H9 (cell line): ENCODE data around the gene STYK1. TPM values are rescaled to one million over a fixed set of nuclear protein-coding genes. Genes with fewer than 3 reads are reported as not detected.

Source experiments
- DNase-seq: peaks from one replicate; pipeline ENCODE4 v3.0.0-alpha.2; 2017
- H2AFZ ChIP-seq: one replicate; pipeline ENCODE4 v1.6.1; 2013; ENCODE audit warnings: mild to moderate bottlenecking, low read length, control low read depth, moderate library complexity
- H2AK5ac ChIP-seq: 2 replicates; pipeline ENCODE4 v1.6.1; 2013; ENCODE audit warnings: low read length, control low read depth, mixed read lengths; ENCODE audit not compliant: insufficient read length
- H2BK120ac ChIP-seq: one replicate; pipeline ENCODE4 v1.6.1; 2013; ENCODE audit warnings: low read depth, mild to moderate bottlenecking, low read length, control low read depth, inconsistent platforms; ENCODE audit not compliant: poor library complexity, severe bottlenecking
- H2BK12ac ChIP-seq: 2 replicates; pipeline ENCODE4 v1.6.1; 2013; ENCODE audit warnings: low read length, control low read depth, mixed read lengths, low read depth; ENCODE audit not compliant: insufficient read length
- H2BK15ac ChIP-seq: 2 replicates; pipeline ENCODE4 v1.6.1; 2013; ENCODE audit warnings: low read depth, low read length, control low read depth
- H2BK20ac ChIP-seq: one replicate; pipeline ENCODE4 v1.6.1; 2013; ENCODE audit warnings: low read depth, mild to moderate bottlenecking, low read length, control low read depth, inconsistent platforms; ENCODE audit not compliant: poor library complexity, severe bottlenecking
- H2BK5ac ChIP-seq: 2 replicates; pipeline ENCODE4 v1.6.1; 2013; ENCODE audit warnings: low read length, control low read depth, mixed read lengths; ENCODE audit not compliant: insufficient read length
- H3K14ac ChIP-seq: 2 replicates; pipeline ENCODE4 v1.6.1; 2013; ENCODE audit warnings: low read length, control low read depth; ENCODE audit not compliant: insufficient read depth
- H3K18ac ChIP-seq: 2 replicates; pipeline ENCODE4 v1.6.1; 2013; ENCODE audit warnings: low read depth, mild to moderate bottlenecking, mixed read lengths, low read length, control low read depth; ENCODE audit not compliant: insufficient read length
- H3K23ac ChIP-seq: 2 replicates; pipeline ENCODE4 v1.6.1; 2013; ENCODE audit warnings: low read length, control low read depth, mixed read lengths, low read depth; ENCODE audit not compliant: insufficient read length
- H3K23me2 ChIP-seq: 2 replicates; pipeline ENCODE4 v1.6.1; 2013; ENCODE audit warnings: low read depth, mild to moderate bottlenecking, mixed read lengths, low read length, control low read depth; ENCODE audit not compliant: insufficient read length, poor library complexity, severe bottlenecking
- H3K27ac ChIP-seq: 2 replicates; pipeline ENCODE4 v1.5.1; 2013; ENCODE audit warnings: low read length, control low read depth, mixed read lengths, low read depth; ENCODE audit not compliant: insufficient read length
- H3K27me3 ChIP-seq: 2 replicates; pipeline ENCODE4 v1.6.1; 2013; ENCODE audit warnings: low read length, control low read depth, inconsistent platforms; ENCODE audit not compliant: insufficient read depth
- H3K4ac ChIP-seq: 2 replicates; pipeline ENCODE4 v1.6.1; 2013; ENCODE audit warnings: low read depth, mild to moderate bottlenecking, control low read depth, inconsistent platforms, low read length, moderate library complexity
- H3K4me1 ChIP-seq: 2 replicates; pipeline ENCODE4 v1.6.1; 2013; ENCODE audit warnings: low read length, control low read depth, inconsistent platforms; ENCODE audit not compliant: insufficient read depth
- H3K4me2 ChIP-seq: 2 replicates; pipeline ENCODE4 v1.6.1; 2013; ENCODE audit warnings: low read length, control low read depth, mixed read lengths; ENCODE audit not compliant: insufficient read length, insufficient read depth
- H3K56ac ChIP-seq: 2 replicates; pipeline ENCODE4 v1.6.1; 2013; ENCODE audit warnings: low read depth, mild to moderate bottlenecking, mixed read lengths, low read length, control low read depth; ENCODE audit not compliant: insufficient read length
- H3K79me1 ChIP-seq: 2 replicates; pipeline ENCODE4 v1.6.1; 2013; ENCODE audit warnings: low read depth, mild to moderate bottlenecking, moderate library complexity, low read length, control low read depth, inconsistent platforms; ENCODE audit not compliant: insufficient read depth, poor library complexity, severe bottlenecking
- H3K79me2 ChIP-seq: 2 replicates; pipeline ENCODE4 v1.6.1; 2013; ENCODE audit warnings: low read length, control low read depth, inconsistent platforms; ENCODE audit not compliant: insufficient read depth
- H3K9ac ChIP-seq: 2 replicates; pipeline ENCODE4 v1.6.1; 2013; ENCODE audit warnings: low read length, control low read depth, mixed read lengths; ENCODE audit not compliant: insufficient read length; ENCODE audit errors: extremely low read depth
- H3K9me3 ChIP-seq: one replicate; pipeline ENCODE4 v1.6.1; 2013; ENCODE audit warnings: low read depth, low read length, inconsistent platforms; ENCODE audit not compliant: control insufficient read depth
- H3T11ph ChIP-seq: one replicate; pipeline ENCODE4 v1.6.1; 2013; ENCODE audit warnings: mild to moderate bottlenecking, low read length, control low read depth, inconsistent platforms
- H4K20me1 ChIP-seq: one replicate; pipeline ENCODE4 v1.6.1; 2013; ENCODE audit not compliant: control insufficient read depth, insufficient read length, insufficient read depth
- H4K5ac ChIP-seq: 2 replicates; pipeline ENCODE4 v1.6.1; 2013; ENCODE audit warnings: low read depth, mild to moderate bottlenecking, mixed read lengths, low read length, control low read depth; ENCODE audit not compliant: insufficient read length
- H4K8ac ChIP-seq: replicated peaks from 2 replicates; pipeline ENCODE4 v1.6.1; 2013; ENCODE audit warnings: low read length, control low read depth, mixed read lengths, low read depth; ENCODE audit not compliant: insufficient read length
- H4K91ac ChIP-seq: 2 replicates; pipeline ENCODE4 v1.6.1; 2013; ENCODE audit warnings: low read depth, mild to moderate bottlenecking, moderate library complexity, mixed read lengths, low read length, control low read depth; ENCODE audit not compliant: insufficient read length
- H3K27ac Mint-ChIP-seq, 3 experiments: 2 replicates in 2 of 3; 3 replicates in 1 of 3; pipeline ENCODE4 v1.8.0; 2020 to 2021; ENCODE audit warnings: mixed read lengths in 3 of 3, mild to moderate bottlenecking in 1 of 3, moderate library complexity in 1 of 3
- H3K27me3 Mint-ChIP-seq: 2 replicates; pipeline ENCODE4 v1.8.0; 2021; ENCODE audit warnings: low read depth, mild to moderate bottlenecking, moderate library complexity, mixed read lengths
- H3K36me3 Mint-ChIP-seq, 3 experiments: 2 replicates in 2 of 3; 3 replicates in 1 of 3; pipeline ENCODE4 v1.8.0; 2020 to 2021; ENCODE audit warnings: low read depth in 3 of 3, mixed read lengths in 3 of 3; ENCODE audit not compliant: insufficient read depth in 1 of 3
- H3K4me1 Mint-ChIP-seq, 2 experiments: 2 replicates each; pipeline ENCODE4 v1.8.0; 2020; ENCODE audit warnings: mixed read lengths in 2 of 2
- H3K4me3 Mint-ChIP-seq, 2 experiments: 2 replicates in 1 of 2; 3 replicates in 1 of 2; pipeline ENCODE4 v1.8.0; 2020 to 2021; ENCODE audit warnings: mild to moderate bottlenecking in 2 of 2, mixed read lengths in 2 of 2, moderate library complexity in 1 of 2
- H3K9me3 Mint-ChIP-seq, 2 experiments: 2 replicates in 1 of 2; 3 replicates in 1 of 2; pipeline ENCODE4 v1.8.0; 2020; ENCODE audit warnings: mild to moderate bottlenecking in 2 of 2, mixed read lengths in 2 of 2, moderate library complexity in 1 of 2
- CTCF ChIP-seq: fragments of 200-600 bp; sonication (generic); conservative IDR thresholded peaks from 3 replicates; pipeline ENCODE4 v1.8.0; 2021; ENCODE audit warnings: antibody characterized with exemption, mild to moderate bottlenecking
- whole genome bisulfite sequencing: extraction: QIAGEN DNeasy Blood & Tissue Kit; methylation state at CpG from one replicate; pipeline ENCODE4 v1.1.7; 2013; ENCODE audit warnings: missing lambda C conversion rate, low lambda C conversion rate, mixed read lengths; ENCODE audit not compliant: insufficient read length; ENCODE audit errors: extremely low coverage; 5-methylcytosine and 5-hydroxymethylcytosine counted together
- total RNA-seq: library from RNA; stranded (reverse); gene quantifications from 2 replicates; pipeline ENCODE4 v1.2.1, GENCODE V29; 2021

STYK1 gene
- total RNA-seq, 1 experiment from 2014 or later: 0.37 TPM

GRCh38 chr12:10571141-10571540, 102.7 kb downstream of the STYK1 start:
- H2BK5ac ChIP-seq: no peak overlapping the region
- H4K5ac ChIP-seq: no peak overlapping the region
- H3K14ac ChIP-seq: no peak overlapping the region
- H3K23me2 ChIP-seq: no peaks in the 10 kb centered on the region
- H3K56ac ChIP-seq: no peak overlapping the region
- no peak for TF ChIP-seq CTCF
- H3T11ph ChIP-seq: no peak overlapping the region
- no peak overlapping the region for H3K27ac Mint-ChIP-seq
- no peaks in the 10 kb centered on the region for H3K9me3 ChIP-seq
- no peaks in the 10 kb centered on the region for H3K79me2 ChIP-seq
- no peak overlapping the region for H4K91ac ChIP-seq
- no peak overlapping the region for H2BK15ac ChIP-seq
- no peak overlapping the region for H2BK12ac ChIP-seq
- no peak overlapping the region for H3K23ac ChIP-seq
- H3K4me3 Mint-ChIP-seq: no peak overlapping the region
- H3K9ac ChIP-seq: no peak overlapping the region
- H2AFZ ChIP-seq: no peak overlapping the region
- no peak overlapping the region for H3K4ac ChIP-seq
- no peak overlapping the region for H4K8ac ChIP-seq
- no CpG with 5 or more reads among the region's 11 CpGs for WGBS
- peaks cover 7 to 12% of the 10 kb centered on the region in 2 experiments; a peak in 3 of 4 replicates for H3K4me1 Mint-ChIP-seq
- no peak overlapping the region for H3K4me2 ChIP-seq
- H2AK5ac ChIP-seq: no peak overlapping the region
- no peak overlapping the region for H2BK20ac ChIP-seq
- peaks cover 2% of the 10 kb centered on the region; the same call in 1 of the 2 replicates for H3K27me3 Mint-ChIP-seq
- DNase-seq: no peak
- H3K9me3 Mint-ChIP-seq: peaks cover 4 to 17% of the 10 kb centered on the region in 2 experiments; a peak in 4 of 5 replicates
- no peak overlapping the region for H3K18ac ChIP-seq
- no peaks in the 10 kb centered on the region for H3K79me1 ChIP-seq
- no peaks in the 10 kb centered on the region for H3K4me1 ChIP-seq
- H3K27me3 ChIP-seq: no peaks in the 10 kb centered on the region
- H3K27ac ChIP-seq: no peak overlapping the region
- no peaks in the 10 kb centered on the region for H4K20me1 ChIP-seq
- no peak overlapping the region for H2BK120ac ChIP-seq
- H3K36me3 Mint-ChIP-seq: peaks cover 7 to 8% (median 8%) of the 10 kb centered on the region in 3 experiments

Other genes starting within 250 kb of the STYK1 start
- gene KLRC2, start 238.0 kb downstream of the STYK1 start, total RNA-seq: not detected in 2 replicates
- gene KLRC1, start 220.7 kb downstream of the STYK1 start, total RNA-seq: not detected in 2 replicates
- gene EIF2S3B, start 168.2 kb downstream of the STYK1 start, total RNA-seq: 2.1 and 2.2 TPM in 2 replicates
- 64.5 and 66.6 TPM in 2 replicates for gene MAGOHB, start 60.4 kb downstream of the STYK1 start, total RNA-seq
- gene YBX3, start 49.3 kb upstream of the STYK1 start, total RNA-seq: 343 and 350 TPM in 2 replicates
- gene TAS2R7, start 128.6 kb upstream of the STYK1 start, total RNA-seq: not detected in 2 replicates
- not detected in 2 replicates for gene TAS2R8, start 133.2 kb upstream of the STYK1 start, total RNA-seq
- gene TAS2R9, start 136.1 kb upstream of the STYK1 start, total RNA-seq: not detected in 2 replicates
- 0.22 TPM in 2 replicates for gene TAS2R10, start 152.3 kb upstream of the STYK1 start, total RNA-seq
- gene PRR4, start 175.4 kb upstream of the STYK1 start, total RNA-seq: 1.9 and 4.3 TPM in 2 replicates
- gene PRH1, start 210.2 kb upstream of the STYK1 start, total RNA-seq: 14.9 and 15.8 TPM in 2 replicates
- 0.50 and 0.75 TPM in 2 replicates for gene TAS2R13, start 235.5 kb upstream of the STYK1 start, total RNA-seq